ENCODE measurements around the gene CPPED1.

- TF ChIP-seq, protein P1, sequence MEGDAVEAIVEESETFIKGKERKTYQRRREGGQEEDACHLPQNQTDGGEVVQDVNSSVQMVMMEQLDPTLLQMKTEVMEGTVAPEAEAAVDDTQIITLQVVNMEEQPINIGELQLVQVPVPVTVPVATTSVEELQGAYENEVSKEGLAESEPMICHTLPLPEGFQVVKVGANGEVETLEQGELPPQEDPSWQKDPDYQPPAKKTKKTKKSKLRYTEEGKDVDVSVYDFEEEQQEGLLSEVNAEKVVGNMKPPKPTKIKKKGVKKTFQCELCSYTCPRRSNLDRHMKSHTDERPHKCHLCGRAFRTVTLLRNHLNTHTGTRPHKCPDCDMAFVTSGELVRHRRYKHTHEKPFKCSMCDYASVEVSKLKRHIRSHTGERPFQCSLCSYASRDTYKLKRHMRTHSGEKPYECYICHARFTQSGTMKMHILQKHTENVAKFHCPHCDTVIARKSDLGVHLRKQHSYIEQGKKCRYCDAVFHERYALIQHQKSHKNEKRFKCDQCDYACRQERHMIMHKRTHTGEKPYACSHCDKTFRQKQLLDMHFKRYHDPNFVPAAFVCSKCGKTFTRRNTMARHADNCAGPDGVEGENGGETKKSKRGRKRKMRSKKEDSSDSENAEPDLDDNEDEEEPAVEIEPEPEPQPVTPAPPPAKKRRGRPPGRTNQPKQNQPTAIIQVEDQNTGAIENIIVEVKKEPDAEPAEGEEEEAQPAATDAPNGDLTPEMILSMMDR (conservative IDR thresholded peaks at IDR 0.05), result no peak
- no peak for TF ChIP-seq ZFX (IDR thresholded peaks at IDR 0.05)
These were observed 34.1 kb upstream of the CPPED1 start for GRCh38 chr16:12837756-12838155.
